K562 (cell line): Measurements from ENCODE around the gene ELP5. TPM values are rescaled to one million over a fixed set of nuclear protein-coding genes. Genes with fewer than 3 reads are reported as not detected.

ENCODE experiments used
- AFF4 ChIP-seq: sonication (generic); formaldehyde crosslinking; IDR thresholded peaks from 2 replicates; pipeline ENCODE4 v1.8.0; 2023; ENCODE audit warnings: mild to moderate bottlenecking, missing genetic modification reagents
- ARID1B ChIP-seq: fragments of 450-650 bp; IDR thresholded peaks from 2 replicates; pipeline ENCODE4 v1.6.1; 2016; ENCODE audit warnings: antibody characterized with exemption, mild to moderate bottlenecking, inconsistent platforms
- ARNT ChIP-seq, 2 experiments: fragments of 450-650 bp; IDR thresholded peaks; 2 replicates each; pipeline ENCODE4 v1.6.1; 2016; ENCODE audit warnings: mild to moderate bottlenecking in 1 of 2
- CBX8 ChIP-seq: fragments of 200-600 bp; sonication (generic); IDR thresholded peaks from 2 replicates; pipeline ENCODE4 v1.6.1; 2012; ENCODE audit warnings: borderline replicate concordance, mixed run types, low read depth, mild to moderate bottlenecking, moderate library complexity, mixed read lengths, low read length, control low read depth, inconsistent platforms; ENCODE audit not compliant: poor library complexity, severe bottlenecking; ENCODE audit errors: extremely low read depth
- DACH1 ChIP-seq: fragments of 450-650 bp; IDR thresholded peaks from 2 replicates; pipeline ENCODE4 v1.6.1; 2018; ENCODE audit not compliant: partially characterized antibody
- ETV1 ChIP-seq: fragments of 450-650 bp; conservative IDR thresholded peaks from 2 replicates; pipeline ENCODE4 v1.6.1; 2016; ENCODE audit warnings: missing genetic modification characterization, control low read depth, low read depth, missing compliant biosample characterization
- EWSR1 ChIP-seq: fragments of 450-650 bp; IDR thresholded peaks from 2 replicates; pipeline ENCODE4 v1.6.1; 2018; ENCODE audit warnings: borderline replicate concordance, mild to moderate bottlenecking, low read depth, moderate library complexity; ENCODE audit not compliant: partially characterized antibody
- JUN ChIP-seq, 2 experiments: sonication (generic) in 1 of 2; formaldehyde crosslinking in 1 of 2; IDR thresholded peaks; 2 replicates each; pipeline versions ENCODE4 v1.6.1 to v1.8.0; 2012 to 2022; ENCODE audit warnings: borderline replicate concordance in 2 of 2, mild to moderate bottlenecking in 2 of 2, improper control_type of control experiment in 1 of 2, low read depth in 1 of 2, low read length in 1 of 2, missing genetic modification reagents in 1 of 2
- NRF1 ChIP-seq, 2 experiments: fragments of 450-650 bp; IDR thresholded peaks in 1 of 2; conservative IDR thresholded peaks in 1 of 2; 2 replicates each; pipeline ENCODE4 v1.6.1; 2014; ENCODE audit warnings: mild to moderate bottlenecking in 2 of 2
- PRPF4 ChIP-seq: fragments of 200-400 bp; formaldehyde crosslinking; IDR thresholded peaks from one replicate; pipeline ENCODE4 v1.6.1; 2017; ENCODE audit warnings: low read length, low read depth, mild to moderate bottlenecking; ENCODE audit not compliant: insufficient read depth, poor library complexity, severe bottlenecking
- PYGO2 ChIP-seq: fragments of 450-650 bp; IDR thresholded peaks from 2 replicates; pipeline ENCODE4 v1.6.1; 2016; ENCODE audit warnings: mild to moderate bottlenecking, missing genetic modification characterization, moderate library complexity, missing compliant biosample characterization
- RBM25 ChIP-seq: fragments of 200-400 bp; formaldehyde crosslinking; IDR thresholded peaks from 2 replicates; pipeline ENCODE4 v1.6.1; 2018; ENCODE audit warnings: low read length, low read depth, moderate library complexity; ENCODE audit not compliant: severe bottlenecking
- TARDBP ChIP-seq: fragments of 450-650 bp; IDR thresholded peaks from 2 replicates; pipeline ENCODE4 v1.6.1; 2016
- ZBTB49 ChIP-seq: sonication (generic); formaldehyde crosslinking; IDR thresholded peaks from 2 replicates; pipeline ENCODE4 v1.8.0; 2022; ENCODE audit warnings: missing genetic modification reagents, mild to moderate bottlenecking, borderline replicate concordance
- ZFP1 ChIP-seq: fragments of 450-650 bp; formaldehyde crosslinking; IDR thresholded peaks from 2 replicates; pipeline ENCODE4 v1.4.0; 2020; ENCODE audit warnings: mild to moderate bottlenecking, mixed read lengths
- ZFP30 ChIP-seq: fragments of 250-450 bp; sonication (Bioruptor Pico); IDR thresholded peaks from 2 replicates; pipeline ENCODE4 v1.8.0; 2022; ENCODE audit warnings: moderate library complexity, mild to moderate bottlenecking, inconsistent platforms, borderline replicate concordance
- ZNF24 ChIP-seq: fragments of 450-650 bp; IDR thresholded peaks from 2 replicates; pipeline ENCODE4 v1.6.1; 2016
- polyA plus RNA-seq, 8 experiments: library from polyadenylated mRNA; depleted of rRNA in 4 of 8; stranded (reverse) in 5 of 8; unstranded in 3 of 8; fragments of >200 nt; fragmentation: Nextera tagmentation in 2 of 8; fragmentation: Illumina TruSeq in 1 of 8; extraction: Ambion mirVana in 2 of 8; extraction: Trizol in 1 of 8; gene quantifications; 2 replicates each; pipeline versions ENCODE4 v1.2.1 to v1.2.3, GENCODE V29; 2011 to 2014; ENCODE audit warnings: inconsistent platforms in 1 of 8, missing spikeins in 1 of 8
- total RNA-seq, 7 experiments: library from RNA; depleted of rRNA in 6 of 7; stranded (reverse); fragments of >200 nt in 6 of 7; fragmentation: Illumina TruSeq in 2 of 7; extraction: Trizol in 2 of 7; gene quantifications; 2 replicates each; pipeline versions ENCODE4 v1.2.1 to v1.2.3, GENCODE V29; 2011 to 2021; ENCODE audit warnings: low replicate concordance in 1 of 7

The ELP5 gene
- total and polyA plus RNA-seq, 9 of the 15 experiments (the other 6 are each of a cell fraction or from before 2014, with no cell fraction given) = 25.7 to 77.9 (median 52.9) TPM

DNA sequence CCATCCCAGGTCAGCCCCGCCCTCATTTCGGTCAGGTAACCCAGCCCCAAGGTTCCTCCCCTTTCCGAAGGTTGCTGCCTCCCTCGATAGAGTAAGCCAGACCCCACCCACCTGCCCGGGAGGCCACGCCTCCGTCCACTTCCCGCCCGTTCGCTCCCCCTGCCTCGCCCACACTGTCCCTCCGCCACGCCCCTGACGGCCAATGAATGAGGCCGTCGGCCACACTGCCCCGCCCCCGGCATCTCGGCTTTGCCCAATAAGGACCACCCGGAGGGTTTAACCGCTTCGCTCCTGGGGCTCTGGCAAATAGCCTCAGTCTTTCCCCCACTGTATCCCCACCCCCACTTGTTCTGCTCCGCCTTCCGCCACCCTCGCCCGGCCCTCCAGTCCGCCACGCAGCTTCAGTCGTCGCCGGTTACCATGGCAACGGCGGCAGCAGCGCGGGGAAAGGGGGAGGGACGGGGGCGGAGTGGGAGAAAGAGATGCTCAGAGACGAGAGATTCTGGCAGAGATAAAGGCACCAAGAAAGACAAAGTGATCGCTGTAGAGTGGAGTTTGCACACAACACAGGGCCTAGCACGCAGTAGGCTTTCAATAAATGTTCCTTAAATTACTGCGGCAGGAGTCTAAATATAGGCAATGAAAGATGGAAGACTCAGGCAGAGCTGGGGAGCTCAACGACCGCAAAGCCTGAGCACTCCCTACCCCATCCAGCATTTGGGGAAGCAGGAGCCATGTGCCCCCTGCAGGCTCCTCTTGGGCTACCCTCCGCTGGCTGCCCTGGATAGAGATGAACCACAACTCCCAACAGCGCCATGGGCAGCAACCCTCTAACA lies 37.5 kb upstream of the ELP5 start (continued):
- TF ChIP-seq AFF4 (CRISPR knock-in tag) = no peak
- no peak for TF ChIP-seq ZFP1 (CRISPR knock-in tag)
- no peak for TF ChIP-seq CBX8
- TF ChIP-seq DACH1 = no peak
- TF ChIP-seq EWSR1 = no peak
- no peak for TF ChIP-seq PRPF4
- TF ChIP-seq ZBTB49 = 0 out of 2 replicates have a peak, but pooled peaks have one; percentile 49
- TF ChIP-seq TARDBP = no peak
- TF ChIP-seq PYGO2 = no peak
- TF ChIP-seq JUN (IDR thresholded peaks at IDR 0.05; ENCODE audit: borderline replicate concordance, low read depth, low read length) = no peak
- no peak for TF ChIP-seq JUN (CRISPR knock-in tag; IDR thresholded peaks at IDR 0.05; ENCODE audit: borderline replicate concordance)
- no peak for TF ChIP-seq RBM25
- TF ChIP-seq ARID1B = no peak
- TF ChIP-seq ETV1 (tag) = no peak
- no peak for TF ChIP-seq ZFP30 (CRISPR knock-in tag)
- no peak for TF ChIP-seq ZNF24
- TF ChIP-seq NRF1 (conservative IDR thresholded peaks at IDR 0.05 in 1 of 2, IDR thresholded peaks at IDR 0.05 in 1 of 2) = peak; percentile 28 to 31
- no peak for TF ChIP-seq ARNT (IDR thresholded peaks at IDR 0.05)
